ENCODE measurements around the gene INSC.
A peak's percentile ranks its signal among the peaks of the same experiment; 100 is the strongest.

- TF ChIP-seq CTCF (IDR thresholded peaks at IDR 0.05) (peak in 1 of 4 donors; percentile 16), POLR2A (IDR thresholded peaks at IDR 0.05) (no peak)
Measured at GRCh38 chr11:15196704-15197103, 82.0 kb downstream of the INSC start.
